GM18858 (cell line): ENCODE results near the gene PIP5KL1.

Experiments
- ATAC-seq: cut with Tn5 transposase; IDR thresholded peaks from one replicate; pipeline ENCODE4 v1.9.1; 2021; ENCODE audit not compliant: unreplicated experiment

PIP5KL1 gene

GRCh38 chr9:127916720-127917581 is 13.6 kb downstream of the PIP5KL1 start, which contains the start of gene ST6GALNAC4:
Gene ST6GALNAC4 (minus strand): TSS chr9:127917041. CDS start chr9:127916419, 622 bp downstream.
- peak; percentile 32 for ATAC-seq

GRCh38 chr9:127915801-127916719 is 14.5 kb downstream of the PIP5KL1 start:
- no peak for ATAC-seq

DNA sequence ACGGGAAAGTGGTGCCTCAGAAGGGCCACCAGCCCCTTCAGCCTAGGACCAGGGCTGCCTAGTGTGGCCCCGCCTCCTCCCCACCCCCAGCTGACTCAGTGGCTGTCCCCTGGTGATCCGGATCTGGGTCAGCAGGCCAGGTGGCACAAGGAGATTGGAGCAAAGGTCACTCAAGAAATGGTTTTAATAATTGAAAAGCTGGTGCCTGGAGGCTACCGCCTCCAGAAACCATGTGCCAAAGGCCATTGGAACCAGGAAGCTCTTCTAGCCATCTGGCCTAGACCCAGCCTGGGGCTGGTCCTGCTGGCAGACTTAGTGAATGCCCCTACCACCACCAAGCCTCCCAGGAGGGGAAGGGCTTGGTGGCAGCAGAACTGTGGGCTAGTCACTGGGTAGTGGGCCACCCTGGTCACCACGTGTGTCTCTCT is 15.2 kb downstream of the PIP5KL1 start:
- no peak for ATAC-seq

GRCh38 chr9:127913682-127914081 is 16.9 kb downstream of the PIP5KL1 start:
- ATAC-seq = no peak

GRCh38 chr9:127912882-127913281 is 17.7 kb downstream of the PIP5KL1 start:
- no peak for ATAC-seq

GRCh38 chr9:127912296-127912695 is 18.3 kb downstream of the PIP5KL1 start:
- no peak for ATAC-seq

DNA sequence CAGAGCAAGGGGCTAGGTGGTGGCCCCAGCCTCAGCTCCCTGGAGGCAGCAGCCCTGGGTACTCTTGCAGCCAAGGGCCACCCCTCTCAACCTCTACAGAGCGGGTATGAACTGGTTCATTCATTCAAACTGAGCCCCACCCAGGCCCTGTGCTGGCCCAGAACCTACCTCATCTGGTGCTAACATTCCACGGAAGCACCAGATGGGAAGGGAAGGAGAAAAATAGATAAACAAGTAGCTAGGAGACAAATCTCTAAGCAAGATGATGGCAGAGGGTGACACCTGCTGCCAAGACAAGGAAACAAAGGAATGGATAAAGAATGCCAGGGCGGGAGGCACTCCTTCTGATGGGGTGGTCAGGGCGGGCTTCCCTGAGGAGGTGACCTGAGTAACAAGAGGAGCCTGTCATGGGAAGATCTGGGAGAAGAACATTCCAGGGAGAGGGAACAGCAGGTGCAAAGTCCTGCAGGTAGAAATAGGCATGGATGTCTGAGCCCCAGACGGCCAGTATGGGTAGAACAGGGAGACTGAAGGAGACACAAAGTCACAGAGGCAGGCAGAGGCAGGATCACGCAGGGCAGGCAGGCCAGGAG is 19.9 kb downstream of the PIP5KL1 start:
- no peak for ATAC-seq

- ATAC-seq = no peak
Observed at GRCh38 chr9:127909839-127910273, 20.7 kb downstream of the PIP5KL1 start.

DNA sequence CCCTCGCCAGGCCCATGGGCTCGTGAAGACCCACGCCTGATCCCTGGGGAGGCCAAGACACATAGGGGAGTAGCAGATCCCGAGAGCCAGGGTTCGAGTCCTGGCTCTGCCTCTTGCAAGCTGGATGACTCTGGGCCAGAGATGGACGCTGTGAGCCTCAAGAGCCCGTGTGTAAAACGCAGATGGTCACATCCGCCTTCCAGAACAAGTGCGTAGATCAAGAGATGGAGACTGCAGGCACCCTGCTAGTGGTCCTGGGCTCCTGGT is 22.0 kb downstream of the PIP5KL1 start:
- no peak for ATAC-seq

GRCh38 chr9:127907867-127908659 is 22.5 kb downstream of the PIP5KL1 start:
- no peak for ATAC-seq

DNA sequence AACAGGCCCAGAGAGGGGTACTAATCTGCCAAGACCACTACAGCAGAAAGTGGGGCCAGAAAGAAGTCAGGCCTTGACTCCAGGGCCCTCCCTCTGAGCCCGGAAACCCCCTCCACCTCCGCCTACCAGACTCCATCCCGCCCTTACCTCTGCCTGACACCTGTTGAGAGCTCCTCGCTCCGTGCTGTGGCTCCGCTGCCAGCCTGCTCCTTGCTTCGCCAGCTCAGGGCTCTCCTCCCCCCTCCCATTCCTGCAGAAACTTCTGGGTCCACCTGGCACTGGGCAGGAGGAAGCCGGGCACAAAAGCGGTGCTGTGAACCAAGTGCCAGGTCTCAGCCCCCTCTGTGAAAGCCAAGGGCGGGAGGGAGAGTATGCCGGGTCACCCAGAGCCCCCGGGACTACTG is 24.8 kb downstream of the PIP5KL1 start:
- no peak for ATAC-seq

DNA sequence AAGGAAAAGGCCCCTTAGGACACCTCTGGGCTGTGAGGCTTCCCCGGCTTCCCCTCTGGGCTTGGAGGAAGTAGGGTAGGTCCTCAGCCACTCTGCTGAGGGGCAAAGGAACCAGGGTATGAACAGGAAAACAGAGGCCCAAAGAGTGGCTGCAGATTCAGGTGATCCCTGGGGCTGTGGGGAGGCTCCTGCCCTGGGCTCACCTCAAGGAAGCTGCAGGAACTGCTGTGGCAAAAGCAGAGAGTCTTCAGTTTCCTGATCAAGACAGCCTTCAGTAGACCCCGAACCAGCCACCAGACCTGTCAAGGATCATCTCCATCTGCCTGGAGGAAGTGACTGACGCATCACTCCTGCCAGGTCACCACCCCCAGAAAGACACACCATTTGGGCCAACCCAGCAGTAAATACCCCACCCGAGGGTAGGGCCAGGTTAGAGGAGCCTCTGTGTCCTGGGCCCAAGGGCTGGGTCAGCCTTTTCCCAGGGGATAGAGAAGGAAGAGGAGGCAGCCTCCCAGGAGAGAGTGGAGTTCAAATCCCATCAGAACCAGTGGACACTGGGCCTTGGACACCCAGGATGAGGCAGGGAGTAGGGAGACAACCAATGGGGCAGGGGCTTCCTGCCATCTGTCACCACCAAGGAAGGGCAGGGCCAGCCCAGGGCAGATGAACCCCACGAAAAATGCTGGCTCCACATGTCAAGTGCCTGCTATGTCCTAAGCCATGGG is 25.4 kb downstream of the PIP5KL1 start:
- ATAC-seq = no peak

GRCh38 chr9:127904561-127905003 is 26.0 kb downstream of the PIP5KL1 start:
- ATAC-seq = no peak

DNA sequence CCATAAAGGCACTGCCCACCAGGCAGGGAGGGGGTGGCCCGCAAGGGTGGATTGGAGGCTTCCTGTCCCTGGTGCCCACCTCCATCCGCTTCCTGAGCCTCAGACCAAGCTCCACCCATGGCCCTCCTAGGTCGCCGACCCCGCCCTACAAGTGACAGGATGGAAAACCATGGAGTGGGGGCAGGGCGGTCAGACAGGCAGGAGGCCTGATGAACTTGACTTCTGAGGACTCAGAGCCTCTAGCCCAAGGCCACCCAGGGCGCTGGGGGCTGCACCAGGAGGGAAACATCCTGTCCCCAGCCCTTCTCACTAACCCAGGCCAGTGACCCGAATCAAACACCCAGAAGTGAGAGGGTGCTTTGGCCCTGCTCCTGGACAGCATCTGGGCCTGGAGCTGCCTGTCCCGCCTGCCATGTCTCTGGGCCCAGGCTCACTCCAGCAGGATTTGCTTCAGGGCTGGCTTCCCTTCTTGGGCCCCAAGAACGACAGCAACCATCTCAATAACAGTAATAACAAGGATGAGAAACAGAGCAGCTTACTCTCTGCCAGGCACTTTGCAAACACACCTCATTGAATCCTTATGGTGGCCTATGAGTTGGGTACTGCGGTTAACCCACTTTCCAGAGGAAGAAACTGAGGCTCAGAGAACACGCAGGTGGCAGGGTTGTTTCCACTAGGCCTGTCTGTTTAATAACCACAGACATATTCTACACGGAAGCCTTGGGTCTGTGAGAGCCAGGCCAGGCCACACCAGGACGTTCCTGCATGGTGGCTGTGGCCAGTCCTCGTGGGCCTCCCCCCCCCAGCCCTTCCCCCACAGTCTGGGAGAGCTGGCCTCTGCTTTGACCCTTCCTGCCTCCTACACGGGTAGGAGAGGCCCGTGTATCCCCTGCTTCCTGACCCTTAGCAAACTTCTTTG is 26.8 kb downstream of the PIP5KL1 start:
- no peak for ATAC-seq

GRCh38 chr9:127899128-127899943 is 31.2 kb downstream of the PIP5KL1 start, which contains the start of gene ST6GALNAC6:
Gene ST6GALNAC6 (minus strand): TSS chr9:127899603. CDS start chr9:127897981, 1,622 bp downstream.
- no peak for ATAC-seq

GRCh38 chr9:127898433-127899127 is 32.0 kb downstream of the PIP5KL1 start:
- no peak for ATAC-seq

DNA sequence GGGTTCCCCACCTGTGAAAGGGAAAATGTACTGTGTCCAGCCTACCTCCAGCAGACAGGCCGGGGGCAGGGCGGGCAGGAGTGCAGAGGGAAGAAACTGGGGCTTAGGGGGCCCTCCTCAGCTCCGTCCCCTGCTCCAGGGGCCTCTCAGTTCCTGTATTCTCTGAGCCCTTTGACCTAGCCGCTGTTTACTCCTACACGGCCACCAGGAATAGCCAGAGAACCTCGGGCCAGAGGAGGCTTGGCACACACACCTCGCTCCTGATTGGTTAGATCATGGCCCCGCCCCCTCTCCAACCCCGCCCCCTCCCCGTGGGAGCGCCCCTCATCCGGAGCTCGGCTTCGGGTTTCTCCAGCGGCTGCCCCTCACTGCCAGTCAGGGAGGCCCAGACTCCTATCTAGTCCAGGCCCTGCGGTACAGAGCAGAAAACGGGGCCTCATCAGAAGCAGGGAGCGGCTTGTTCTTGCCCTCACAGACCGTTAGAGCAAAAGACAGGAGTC is 33.3 kb downstream of the PIP5KL1 start:
- ATAC-seq = no peak
